Small intestine (tissue), 7 donors: ENCODE measurements around the gene FBXO21. TPM values are rescaled to one million over a fixed set of nuclear protein-coding genes. Genes with fewer than 3 reads are reported as not detected.

Experiments used
- DNase-seq, 2 donors: peaks; one replicate each; pipeline versions ENCODE4 v3.0.0 to v3.0.0-alpha.2; 2013
- FAIRE-seq: peaks from 2 replicates; lab custom pipeline; 2012; peaks lifted over from hg19 to GRCh38; lab: Jason Lieb, UNC
- H3K27ac ChIP-seq, 3 donors: one replicate each; pipeline ENCODE4 v1.5.1; 2013; ENCODE audit warnings: low read length in 2 of 3, mild to moderate bottlenecking in 2 of 3, control low read depth in 1 of 3, inconsistent platforms in 1 of 3, low read depth in 1 of 3, moderate library complexity in 1 of 3
- H3K27me3 ChIP-seq, 3 donors: one replicate each; pipeline ENCODE4 v1.6.1; 2013; ENCODE audit warnings: low read length in 3 of 3, inconsistent platforms in 1 of 3; ENCODE audit not compliant: control insufficient read depth in 3 of 3, insufficient read depth in 3 of 3
- H3K36me3 ChIP-seq, 3 donors: one replicate each; pipeline ENCODE4 v1.6.1; 2013; ENCODE audit warnings: low read length in 3 of 3, inconsistent platforms in 1 of 3, low read depth in 1 of 3, mild to moderate bottlenecking in 1 of 3, moderate library complexity in 1 of 3; ENCODE audit not compliant: control insufficient read depth in 3 of 3, insufficient read depth in 2 of 3
- H3K4me1 ChIP-seq, 3 donors: one replicate each; pipeline ENCODE4 v1.6.1; 2013; ENCODE audit warnings: low read length in 2 of 3, inconsistent platforms in 1 of 3, low read depth in 1 of 3, mild to moderate bottlenecking in 1 of 3, moderate library complexity in 1 of 3; ENCODE audit not compliant: control insufficient read depth in 3 of 3, insufficient read depth in 2 of 3
- H3K4me3 ChIP-seq, 3 donors: one replicate each; pipeline ENCODE4 v1.5.1; 2013; ENCODE audit warnings: low read length in 3 of 3, control low read depth in 1 of 3, inconsistent platforms in 1 of 3, low read depth in 1 of 3, mild to moderate bottlenecking in 1 of 3, moderate library complexity in 1 of 3
- H3K9me3 ChIP-seq, 2 donors: one replicate each; pipeline ENCODE4 v1.6.1; 2013; ENCODE audit warnings: low read depth in 1 of 2, low read length in 1 of 2; ENCODE audit not compliant: control insufficient read depth in 2 of 2, insufficient read depth in 1 of 2
- WGBS, 3 donors: extraction: QIAGEN DNeasy Blood & Tissue Kit; methylation state at CpG; one replicate each; pipeline ENCODE4 v1.1.7; 2013; 5-methylcytosine and 5-hydroxymethylcytosine counted together
- polyA plus RNA-seq, 4 donors: library from polyadenylated mRNA; stranded (reverse) in 3 of 4; unstranded in 1 of 4; fragments of 200-250 nt in 3 of 4; fragments of 120-200 nt in 1 of 4; gene quantifications; one replicate each; pipeline versions ENCODE4 v1.2.1 to v1.2.3, GENCODE V29; 2013
- donor health status: healthy with polysubstance abuse.
- donor health status: control.
- donor health status: control.
- donor health status: Bipolar disorder and iron deficiency.
- donor health status: healthy.

The FBXO21 gene
- polyA plus RNA-seq, 4 donors = 6.8 to 32.2 (median 12.6) TPM

- DNase-seq = no peak
- Histone ChIP-seq H3K27ac (no peak overlapping the region), H3K4me1 (no peaks in the 10 kb centered on the region), H3K36me3 (peaks cover 15 to 49% (median 31%) of the 10 kb centered on the region in 3 donors), H3K4me3 (no peak overlapping the region), H3K9me3 (no peaks in the 10 kb centered on the region), H3K27me3 (no peaks in the 10 kb centered on the region)
- no peak for FAIRE-seq
- 95 to 98% (median 96%) methylated on average over 3 of the region's 3 CpGs for WGBS, 3 donors
Measured at GRCh38 chr12:117169548-117169947, 20.7 kb downstream of the FBXO21 start.

- H3K4me3 ChIP-seq = no peak overlapping the region
- H3K9me3 ChIP-seq = no peaks in the 10 kb centered on the region
- no peaks in the 10 kb centered on the region for H3K27me3 ChIP-seq
- DNase-seq = no peak
- 65 to 91% (median 85%) methylated on average over 3 of the region's 3 CpGs for WGBS, 3 donors
- H3K4me1 ChIP-seq = no peaks in the 10 kb centered on the region
- H3K36me3 ChIP-seq = peaks cover 10 to 49% (median 25%) of the 10 kb centered on the region in 3 donors
- H3K27ac ChIP-seq = no peak overlapping the region
- FAIRE-seq = no peak
Measured at GRCh38 chr12:117168976-117169375, 21.3 kb downstream of the FBXO21 start.

- no peaks in the 10 kb centered on the region for H3K9me3 ChIP-seq
- H3K4me3 ChIP-seq = no peak overlapping the region
- DNase-seq (no peak), FAIRE-seq (no peak)
- H3K4me1 ChIP-seq = no peaks in the 10 kb centered on the region
- H3K27ac ChIP-seq = no peak overlapping the region
- H3K27me3 ChIP-seq = no peaks in the 10 kb centered on the region
- H3K36me3 ChIP-seq = peaks cover 10 to 53% (median 17%) of the 10 kb centered on the region in 3 donors
- WGBS, 3 donors = 91 to 92% (median 92%) methylated on average over 4 of the region's 4 CpGs
Measured at GRCh38 chr12:117167769-117168168, 22.5 kb downstream of the FBXO21 start.

DNA sequence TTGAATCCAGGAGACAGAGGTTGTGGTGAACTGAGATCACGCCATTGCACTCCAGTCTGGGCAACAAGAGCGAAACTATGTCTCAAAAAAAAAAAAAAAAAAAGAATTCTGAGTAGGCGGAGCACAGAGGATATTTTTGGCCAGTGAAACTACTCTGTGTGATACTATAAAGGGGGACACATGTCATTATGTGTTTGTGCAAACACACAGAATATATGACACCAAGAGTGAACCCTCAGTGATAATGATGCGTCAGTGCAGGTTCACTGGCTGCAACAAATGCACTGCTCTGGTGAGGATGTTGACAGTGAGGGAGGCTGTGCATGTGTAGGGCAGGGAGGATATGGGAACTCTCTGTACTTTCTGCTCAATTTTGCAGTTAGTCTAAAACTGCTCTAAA, 24.2 kb downstream of the FBXO21 start:
- H3K9me3 ChIP-seq = no peaks in the 10 kb centered on the region
- no peaks in the 10 kb centered on the region for H3K27me3 ChIP-seq
- no peaks in the 10 kb centered on the region for H3K4me1 ChIP-seq
- no peak overlapping the region for H3K4me3 ChIP-seq
- peaks cover 10 to 64% (median 21%) of the 10 kb centered on the region in 3 donors for H3K36me3 ChIP-seq
- H3K27ac ChIP-seq = no peak overlapping the region
- FAIRE-seq = no peak
- WGBS, 3 donors = 91 to 93% (median 91%) methylated on average over 4 of the region's 4 CpGs
- DNase-seq = no peak

DNA sequence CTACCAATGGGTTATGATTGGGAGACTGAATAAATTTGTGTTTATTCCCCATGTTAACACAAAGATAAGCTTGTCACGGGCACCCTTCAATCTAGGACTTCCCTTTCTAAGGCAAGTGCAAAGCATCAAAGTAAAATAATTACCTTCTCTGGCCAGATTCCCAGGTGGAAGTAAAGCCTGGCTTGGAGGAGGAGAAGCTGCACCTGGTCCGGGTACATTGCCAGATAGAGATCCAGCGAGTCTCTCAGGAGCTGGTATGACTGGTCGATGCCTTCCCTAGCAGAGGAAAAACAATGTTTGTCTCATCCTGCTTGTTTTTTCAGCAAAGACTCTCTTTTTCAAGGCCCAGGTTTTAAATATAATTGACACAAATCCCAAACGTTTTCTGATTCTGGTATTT, 24.9 kb downstream of the FBXO21 start:
- no peaks in the 10 kb centered on the region for H3K27me3 ChIP-seq
- no peaks in the 10 kb centered on the region for H3K4me1 ChIP-seq
- no peak overlapping the region for H3K4me3 ChIP-seq
- FAIRE-seq (no peak), DNase-seq (peak in 1 of 2 donors; percentile 9)
- WGBS, 3 donors = 20 to 54% (median 36%) methylated on average over 5 of the region's 5 CpGs
- H3K36me3 ChIP-seq = peaks cover 10 to 68% (median 24%) of the 10 kb centered on the region in 3 donors
- H3K9me3 ChIP-seq = no peaks in the 10 kb centered on the region
- H3K27ac ChIP-seq = no peak overlapping the region

DNA sequence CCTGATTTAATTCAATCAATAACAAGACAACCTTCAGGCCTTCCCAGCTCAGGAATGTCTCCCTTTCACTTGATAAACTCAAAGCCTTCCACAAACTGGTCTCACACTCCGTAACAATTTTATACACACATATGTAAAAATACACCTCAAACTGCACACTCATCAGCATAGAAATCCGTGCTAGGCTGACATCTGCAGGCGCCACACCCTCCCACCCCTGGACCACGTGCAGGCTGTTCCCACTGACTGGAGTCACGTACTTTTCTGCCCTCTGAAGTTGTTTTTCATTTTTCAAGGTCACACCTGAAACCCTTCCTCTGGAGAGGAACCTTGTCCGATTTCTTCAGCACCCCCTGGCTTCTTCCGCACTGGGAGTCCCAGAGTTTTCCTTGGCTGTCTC, 27.6 kb downstream of the FBXO21 start:
- Histone ChIP-seq H3K4me3 (no peak overlapping the region), H3K27me3 (no peaks in the 10 kb centered on the region), H3K27ac (no peak overlapping the region), H3K9me3 (no peaks in the 10 kb centered on the region), H3K4me1 (no peaks in the 10 kb centered on the region), H3K36me3 (peaks cover 10 to 76% (median 28%) of the 10 kb centered on the region in 3 donors)
- WGBS, 3 donors = 77 to 85% (median 77%) methylated on average over 7 of the region's 7 CpGs
- DNase-seq = no peak
- FAIRE-seq = no peak

- Histone ChIP-seq H3K27me3 (no peaks in the 10 kb centered on the region), H3K4me1 (no peaks in the 10 kb centered on the region), H3K36me3 (peaks cover 10 to 75% (median 28%) of the 10 kb centered on the region in 3 donors), H3K4me3 (no peak overlapping the region), H3K9me3 (no peaks in the 10 kb centered on the region), H3K27ac (no peak overlapping the region)
- FAIRE-seq (no peak), DNase-seq (no peak)
- 94 to 95% (median 95%) methylated on average over 8 of the region's 8 CpGs for WGBS, 3 donors
Measured at GRCh38 chr12:117162167-117162539, 28.1 kb downstream of the FBXO21 start.

- H3K4me3 ChIP-seq = no peak overlapping the region
- no peaks in the 10 kb centered on the region for H3K4me1 ChIP-seq
- H3K9me3 ChIP-seq = no peaks in the 10 kb centered on the region
- no peak for FAIRE-seq
- DNase-seq = no peak
- H3K27me3 ChIP-seq = no peaks in the 10 kb centered on the region
- 85 to 86% (median 86%) methylated on average over 10 of the region's 10 CpGs for WGBS, 3 donors
- H3K27ac ChIP-seq = no peak overlapping the region
- H3K36me3 ChIP-seq = peaks cover 7 to 77% (median 28%) of the 10 kb centered on the region in 3 donors
Measured at GRCh38 chr12:117161460-117162166, 28.7 kb downstream of the FBXO21 start.
